IPS-18a (cell line): Measurements from ENCODE around the gene NEMP1.
A peak's percentile ranks its signal among the peaks of the same experiment; 100 is the strongest.

Experiments
- H3K27ac ChIP-seq: one replicate; pipeline ENCODE4 v1.5.1; 2013; ENCODE audit warnings: low read length
- H3K27me3 ChIP-seq: one replicate; pipeline ENCODE4 v1.6.1; 2013; ENCODE audit warnings: mild to moderate bottlenecking, low read length; ENCODE audit not compliant: control insufficient read depth, insufficient read depth
- H3K36me3 ChIP-seq: one replicate; pipeline ENCODE4 v1.6.1; 2013; ENCODE audit warnings: low read depth, low read length; ENCODE audit not compliant: control insufficient read depth
- H3K4me1 ChIP-seq: one replicate; pipeline ENCODE4 v1.6.1; 2013; ENCODE audit warnings: low read depth, low read length; ENCODE audit not compliant: control insufficient read depth
- H3K4me3 ChIP-seq: one replicate; pipeline ENCODE4 v1.5.1; 2013; ENCODE audit warnings: low read length
- H3K9ac ChIP-seq: one replicate; pipeline ENCODE4 v1.6.1; 2013; ENCODE audit warnings: mild to moderate bottlenecking, low read length, moderate library complexity
- H3K9me3 ChIP-seq: one replicate; pipeline ENCODE4 v1.6.1; 2013; ENCODE audit warnings: low read depth, low read length; ENCODE audit not compliant: control insufficient read depth

Gene NEMP1

DNA sequence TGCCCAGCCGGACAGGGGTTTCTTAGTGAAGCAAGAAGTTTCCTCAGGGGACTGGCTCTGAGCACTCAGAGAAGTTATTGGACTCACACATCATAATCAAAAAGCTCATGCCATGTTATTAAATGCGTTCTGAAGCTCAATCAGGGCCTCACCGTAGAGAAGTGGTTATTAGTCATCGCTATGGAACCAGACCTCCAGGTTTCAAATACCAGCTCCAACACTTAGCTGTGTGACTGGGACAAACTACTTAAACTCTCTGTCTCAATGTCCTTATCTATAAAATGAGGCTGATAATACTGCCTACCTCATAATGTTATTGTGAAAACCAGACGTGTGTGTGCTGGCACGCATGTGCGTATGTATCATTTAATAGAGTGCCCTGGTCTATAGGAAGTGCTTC lies 25.3 kb upstream of the NEMP1 start:
- H3K4me1 ChIP-seq = no peaks in the 10 kb centered on the region
- no peak overlapping the region for H3K9ac ChIP-seq
- H3K4me3 ChIP-seq = no peak overlapping the region
- no peaks in the 10 kb centered on the region for H3K9me3 ChIP-seq
- H3K27me3 ChIP-seq = no peaks in the 10 kb centered on the region
- H3K36me3 ChIP-seq = peaks cover 18% of the 10 kb centered on the region
- no peak overlapping the region for H3K27ac ChIP-seq

DNA sequence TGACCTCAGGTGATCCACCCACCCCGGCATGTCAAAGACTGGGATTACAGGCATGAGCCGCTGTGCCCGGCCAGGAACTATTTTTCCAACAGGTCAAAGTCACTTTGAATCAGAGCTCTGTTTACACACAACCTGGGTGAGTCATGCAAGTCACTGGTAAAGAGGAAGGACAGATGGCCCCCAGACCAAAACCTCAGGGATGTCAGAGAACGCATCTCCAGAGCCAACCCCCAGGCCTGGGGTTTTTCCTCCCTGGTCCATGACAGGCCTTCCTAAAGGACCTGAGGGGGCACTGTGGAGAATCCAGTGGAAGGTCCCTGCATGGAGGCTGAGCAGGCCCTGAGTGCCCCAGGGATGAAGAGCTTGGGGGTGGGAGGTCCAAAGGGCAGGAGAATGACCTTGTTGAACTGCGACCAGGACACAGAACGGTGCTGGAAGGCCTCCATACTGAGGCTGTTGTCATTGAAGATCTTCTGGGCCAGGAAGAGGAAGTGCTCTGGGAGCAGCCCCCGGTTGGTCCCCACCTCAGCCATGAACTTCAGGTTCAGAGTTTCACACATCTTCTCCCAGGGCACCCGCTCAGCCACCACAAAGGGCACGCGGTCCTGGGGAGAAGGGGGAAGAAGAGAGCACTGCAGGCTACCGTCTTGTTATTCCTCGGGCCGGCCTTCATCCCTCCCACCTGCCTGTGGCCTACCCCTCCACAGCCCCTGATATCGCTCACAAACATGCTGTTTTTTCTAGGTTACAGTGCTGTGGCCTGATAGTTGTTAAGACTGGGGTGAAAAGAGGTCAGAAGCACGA lies 23.5 kb upstream of the NEMP1 start:
- Histone ChIP-seq H3K9ac (peak overlapping the region; percentile 24), H3K9me3 (no peaks in the 10 kb centered on the region), H3K4me3 (no peak overlapping the region), H3K36me3 (peaks cover 16% of the 10 kb centered on the region), H3K27me3 (no peaks in the 10 kb centered on the region), H3K4me1 (no peaks in the 10 kb centered on the region), H3K27ac (peak overlapping the region; percentile 59)

DNA sequence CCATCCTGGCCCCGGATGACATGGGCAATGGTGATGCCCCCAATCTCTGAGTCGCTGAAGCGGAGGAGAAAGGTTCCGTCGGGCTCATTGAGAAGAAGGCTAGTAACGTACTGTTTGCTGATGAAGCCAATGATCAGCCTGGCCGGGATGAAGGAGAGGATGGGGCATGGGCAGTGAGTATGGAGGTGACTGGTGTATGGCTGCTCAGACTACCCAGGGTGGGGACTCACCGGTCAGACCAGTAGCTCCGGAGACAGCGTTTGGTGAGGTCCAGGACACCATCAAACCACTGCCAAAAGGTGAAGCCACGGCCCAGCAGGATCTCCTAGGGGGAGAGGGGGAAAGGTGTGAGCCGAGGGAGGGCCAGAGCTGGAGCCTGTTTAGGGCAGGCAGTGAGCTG lies 21.2 kb upstream of the NEMP1 start:
- no peak overlapping the region for H3K9ac ChIP-seq
- H3K4me3 ChIP-seq = no peak overlapping the region
- peaks cover 2% of the 10 kb centered on the region for H3K4me1 ChIP-seq
- no peaks in the 10 kb centered on the region for H3K27me3 ChIP-seq
- no peak overlapping the region for H3K27ac ChIP-seq
- H3K9me3 ChIP-seq = no peaks in the 10 kb centered on the region
- peaks cover 17% of the 10 kb centered on the region for H3K36me3 ChIP-seq

DNA sequence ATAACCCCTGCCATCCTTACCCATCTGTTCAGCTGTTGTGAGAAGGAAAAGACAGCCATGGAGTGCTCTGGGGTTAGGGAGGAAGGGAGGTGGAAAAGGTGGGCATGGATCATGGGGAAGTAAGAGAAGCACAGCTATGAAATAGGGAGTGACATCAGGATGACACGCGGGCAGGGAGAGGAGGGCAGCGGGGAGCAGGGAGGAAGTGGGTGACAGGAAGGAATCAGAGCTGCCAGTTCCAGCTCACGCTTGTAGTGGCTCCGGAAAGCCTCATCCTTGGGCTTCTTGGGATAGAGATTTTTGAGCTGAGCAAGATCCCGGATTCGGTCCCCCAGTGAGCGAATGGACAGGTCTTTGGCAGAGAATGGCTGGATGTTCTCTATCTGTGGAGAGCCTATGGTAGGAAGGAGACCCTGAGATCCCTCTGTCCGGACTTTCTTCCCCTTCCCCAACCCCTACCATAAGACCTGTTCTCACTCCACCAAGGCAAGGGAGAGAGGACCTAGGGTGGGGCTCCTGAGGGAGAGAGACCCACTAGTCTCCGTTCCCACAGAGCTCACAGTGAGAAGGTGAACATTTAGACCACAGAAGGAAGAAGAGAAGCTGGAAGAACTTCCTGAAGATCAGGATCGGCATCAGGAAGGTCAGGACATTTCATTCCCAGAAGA lies 20.6 kb upstream of the NEMP1 start:
- H3K4me3 ChIP-seq = no peak overlapping the region
- H3K36me3 ChIP-seq = peaks cover 21% of the 10 kb centered on the region
- peaks cover 8% of the 10 kb centered on the region for H3K4me1 ChIP-seq
- no peaks in the 10 kb centered on the region for H3K9me3 ChIP-seq
- no peaks in the 10 kb centered on the region for H3K27me3 ChIP-seq
- no peak overlapping the region for H3K27ac ChIP-seq
- no peak overlapping the region for H3K9ac ChIP-seq

DNA sequence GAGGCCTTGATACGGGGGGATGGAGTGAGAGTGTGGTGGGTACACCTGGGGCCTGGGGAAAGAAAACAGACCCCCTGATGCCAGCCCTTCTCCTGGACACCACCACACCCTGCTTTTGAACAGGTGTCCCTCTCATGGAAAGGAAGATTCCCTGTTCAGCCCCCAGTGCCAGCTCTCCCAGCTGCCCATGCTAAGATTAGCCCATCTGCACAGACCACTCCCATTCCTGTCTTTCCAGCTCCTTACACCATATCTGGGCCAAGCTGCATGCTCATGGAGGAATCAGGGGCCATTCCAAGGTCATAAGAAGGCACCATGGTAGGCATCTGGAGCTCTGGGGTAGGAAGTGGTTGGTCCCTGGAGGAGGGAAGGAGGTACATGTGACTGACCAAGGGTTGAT lies 20.0 kb upstream of the NEMP1 start:
- Histone ChIP-seq H3K27me3 (no peaks in the 10 kb centered on the region), H3K4me1 (peaks cover 12% of the 10 kb centered on the region), H3K9me3 (no peaks in the 10 kb centered on the region), H3K36me3 (peaks cover 18% of the 10 kb centered on the region), H3K4me3 (no peak overlapping the region), H3K27ac (no peak overlapping the region), H3K9ac (no peak overlapping the region)

DNA sequence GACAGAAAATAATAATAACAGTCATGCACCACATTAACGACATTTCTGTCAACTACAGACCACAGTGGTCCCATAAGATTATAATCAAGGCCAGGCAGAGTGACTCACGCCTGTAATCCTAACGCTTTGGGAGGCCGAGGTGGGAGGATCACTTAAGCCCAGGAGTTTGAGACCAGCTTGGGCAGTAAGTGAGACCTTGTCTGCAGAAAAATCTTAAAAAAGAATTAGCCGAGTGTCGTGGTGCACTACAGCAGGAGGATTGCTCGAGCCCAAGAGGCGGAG lies 18.9 kb upstream of the NEMP1 start:
- no peak overlapping the region for H3K27ac ChIP-seq
- H3K9ac ChIP-seq = no peak overlapping the region

DNA sequence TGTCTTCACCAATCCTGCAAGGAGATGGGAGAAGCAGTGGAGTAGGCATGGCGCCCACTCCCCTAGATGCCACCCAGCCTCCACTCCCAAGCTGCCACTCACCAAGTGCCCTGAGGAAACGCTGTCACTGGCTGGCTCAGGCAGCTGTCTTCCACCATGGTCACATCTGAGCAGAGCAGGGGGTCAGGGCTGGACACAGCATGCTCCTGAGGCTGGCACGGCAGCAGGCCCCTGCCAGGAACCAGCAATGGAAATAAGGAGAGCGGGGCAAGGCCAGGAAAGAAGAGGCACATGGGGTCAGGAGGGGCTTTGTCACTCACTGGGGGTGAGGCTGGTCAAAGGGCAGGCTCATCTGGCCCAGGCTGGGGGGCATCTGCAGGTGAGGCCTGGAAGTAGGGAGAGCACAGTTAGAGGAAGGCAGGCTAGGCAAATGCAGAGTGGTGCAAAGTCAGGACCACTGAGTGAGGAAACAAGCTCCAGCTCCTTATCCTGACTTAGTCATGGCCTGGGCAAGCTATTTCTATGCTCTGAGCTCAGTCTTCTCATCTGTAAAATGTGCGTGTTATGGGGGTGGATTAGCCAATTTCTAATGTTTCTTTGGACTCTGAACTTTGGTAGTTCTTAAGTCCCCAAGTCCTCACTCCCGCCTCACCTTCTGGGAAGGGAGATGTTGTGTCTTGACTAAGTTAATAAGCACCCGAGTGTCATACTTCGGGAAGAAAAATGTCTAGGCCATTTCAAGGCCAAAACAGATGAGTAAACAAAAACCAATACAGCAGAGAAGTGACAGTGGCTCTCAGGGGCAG lies 18.4 kb upstream of the NEMP1 start:
- H3K4me1 ChIP-seq = peaks cover 14% of the 10 kb centered on the region
- no peak overlapping the region for H3K9ac ChIP-seq
- H3K27ac ChIP-seq = no peak overlapping the region
- no peaks in the 10 kb centered on the region for H3K27me3 ChIP-seq
- H3K4me3 ChIP-seq = no peak overlapping the region
- peaks cover 28% of the 10 kb centered on the region for H3K36me3 ChIP-seq
- H3K9me3 ChIP-seq = no peaks in the 10 kb centered on the region

More for the DNA sequence above, 18.9 kb upstream of the NEMP1 start:
- H3K4me1 ChIP-seq = peaks cover 14% of the 10 kb centered on the region
- H3K36me3 ChIP-seq = peaks cover 23% of the 10 kb centered on the region
- H3K9me3 ChIP-seq = no peaks in the 10 kb centered on the region
- no peak overlapping the region for H3K4me3 ChIP-seq
- H3K27me3 ChIP-seq = no peaks in the 10 kb centered on the region

DNA sequence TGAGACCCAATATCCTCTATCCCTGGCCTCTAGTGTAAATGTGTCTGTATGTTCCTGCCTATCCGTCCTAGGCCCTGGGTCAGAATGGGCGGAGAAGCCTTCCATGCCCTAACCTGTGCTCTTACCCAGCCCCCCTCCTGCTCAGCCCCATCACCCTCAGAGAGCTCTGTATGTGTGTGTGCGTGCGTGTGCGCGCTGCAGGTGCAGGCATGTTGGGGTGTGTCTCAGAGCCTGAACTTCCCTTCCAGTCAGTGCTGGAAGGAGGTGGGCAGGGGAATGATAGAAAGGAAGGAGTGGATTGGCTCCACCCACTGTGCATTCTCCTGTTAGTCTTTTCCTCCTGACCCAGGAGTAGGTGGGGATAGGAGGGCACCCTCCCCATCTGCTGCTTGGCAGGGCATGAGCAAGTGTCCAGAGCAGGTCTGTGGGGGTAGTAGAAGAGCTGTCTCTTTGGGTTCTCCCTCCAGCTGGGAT lies 17.5 kb upstream of the NEMP1 start:
- H3K27ac ChIP-seq = no peak overlapping the region
- peaks cover 14% of the 10 kb centered on the region for H3K4me1 ChIP-seq
- no peaks in the 10 kb centered on the region for H3K9me3 ChIP-seq
- no peak overlapping the region for H3K4me3 ChIP-seq
- H3K9ac ChIP-seq = no peak overlapping the region
- H3K27me3 ChIP-seq = no peaks in the 10 kb centered on the region
- peaks cover 34% of the 10 kb centered on the region for H3K36me3 ChIP-seq

DNA sequence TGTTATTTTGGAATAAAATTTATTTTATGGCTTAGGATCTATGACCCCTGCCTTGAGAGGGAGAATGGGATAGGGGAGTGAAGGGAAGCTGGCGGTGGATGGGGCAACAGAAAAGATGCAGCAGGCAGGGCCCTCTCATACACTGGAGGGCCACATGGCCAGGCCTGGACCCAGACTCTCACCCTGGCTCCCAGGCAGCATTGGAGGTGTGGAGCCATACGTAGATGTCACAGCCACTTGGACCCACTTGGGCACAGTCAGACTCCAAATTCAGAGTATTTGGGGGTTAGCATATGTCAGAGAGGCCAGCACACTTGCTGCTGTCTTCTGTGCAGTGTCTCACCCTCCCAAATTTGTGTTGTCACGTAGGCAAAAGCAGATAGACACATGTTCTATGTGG lies 16.8 kb upstream of the NEMP1 start:
- peaks cover 35% of the 10 kb centered on the region for H3K36me3 ChIP-seq
- no peak overlapping the region for H3K27ac ChIP-seq
- H3K4me3 ChIP-seq = no peak overlapping the region
- H3K9me3 ChIP-seq = no peaks in the 10 kb centered on the region
- H3K4me1 ChIP-seq = peaks cover 14% of the 10 kb centered on the region
- no peak overlapping the region for H3K9ac ChIP-seq
- no peaks in the 10 kb centered on the region for H3K27me3 ChIP-seq

DNA sequence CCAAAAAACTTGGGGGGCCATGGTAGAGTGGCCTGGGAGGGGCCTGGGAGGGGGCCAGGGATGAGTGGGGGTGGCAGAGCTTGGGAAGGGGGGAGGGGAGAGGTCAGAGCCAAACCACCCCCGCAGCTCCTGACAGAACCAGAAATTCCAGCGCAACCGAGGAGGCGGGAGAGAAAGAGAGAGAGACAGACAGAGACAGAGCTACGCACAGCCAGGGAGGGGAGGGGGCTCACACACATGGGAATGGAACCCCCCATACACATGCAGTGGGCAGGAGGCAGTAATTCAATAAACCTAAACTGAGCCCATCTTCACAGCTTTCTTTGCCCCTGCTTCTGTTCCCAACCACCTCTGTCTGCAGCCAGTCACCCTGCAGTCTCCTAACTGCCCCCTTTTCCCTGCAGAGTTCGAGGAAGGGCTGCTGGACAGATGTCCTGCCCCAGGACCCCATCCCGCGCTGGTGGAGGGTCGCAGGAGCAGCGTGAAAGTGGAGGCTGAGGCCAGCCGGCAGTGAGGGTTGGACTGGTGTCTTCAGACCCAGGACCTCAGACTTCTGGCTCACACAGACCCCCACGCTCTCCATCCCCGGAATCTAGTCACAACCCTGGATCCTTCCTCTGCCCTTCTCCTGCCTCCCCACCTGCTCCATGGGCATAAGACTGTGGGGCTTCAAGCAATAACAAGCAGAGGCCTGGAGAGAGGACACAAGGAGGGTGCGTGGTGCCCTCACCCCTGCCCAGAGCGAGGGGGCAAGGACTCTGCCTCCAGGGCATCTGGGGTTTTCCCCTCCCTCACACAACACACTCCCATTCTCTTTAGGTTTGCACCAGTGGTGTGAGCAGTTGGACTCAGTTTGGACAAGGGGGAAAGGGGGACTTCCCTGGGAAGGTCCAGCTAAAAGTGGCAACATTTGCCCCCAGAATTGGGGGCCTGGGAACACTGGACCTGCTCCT lies 15.9 kb upstream of the NEMP1 start:
- H3K9ac ChIP-seq = no peak overlapping the region
- peaks cover 35% of the 10 kb centered on the region for H3K36me3 ChIP-seq
- H3K4me3 ChIP-seq = peak overlapping the region; percentile 18

More for the DNA sequence above, 15.9 kb upstream of the NEMP1 start:
- Histone ChIP-seq H3K27me3 (no peaks in the 10 kb centered on the region), H3K4me1 (peaks cover 14% of the 10 kb centered on the region), H3K27ac (peak overlapping the region; percentile 63), H3K9me3 (no peaks in the 10 kb centered on the region)
